WI38 (cell line): ENCODE measurements around the gene SMKR1.

Experiments
- H3K4me3 ChIP-seq: 2 replicates; pipeline ENCODE4 v1.5.1; 2011; ENCODE audit warnings: low read depth, mild to moderate bottlenecking, control low read depth, low read length
- TF ChIP-seq, protein P1 (sequence below): IDR thresholded peaks from 2 replicates; pipeline ENCODE4 v1.5.1; 2012; ENCODE audit warnings: low read depth, mild to moderate bottlenecking, control low read depth, low read length

SMKR1 gene

DNA sequence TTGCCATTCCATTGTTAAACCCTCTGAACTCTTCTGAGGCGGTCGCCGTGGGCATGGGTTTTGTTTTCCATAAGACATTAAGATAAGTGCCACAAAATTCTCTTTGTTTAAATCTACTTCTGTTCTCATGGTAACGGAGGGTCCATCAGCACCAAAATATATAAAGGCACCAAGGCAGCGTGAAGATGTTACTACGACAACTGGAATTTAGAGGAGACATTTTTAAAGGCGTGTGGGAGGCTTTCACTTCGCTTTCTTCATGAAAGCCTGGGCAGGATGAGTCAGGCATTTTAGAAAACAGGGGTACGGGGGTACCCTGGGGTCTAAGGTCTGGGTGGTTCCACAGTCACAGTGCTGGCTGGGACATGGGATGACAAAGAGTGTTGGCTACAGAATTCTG lies 34.0 kb downstream of the SMKR1 start:
- TF ChIP-seq, protein P1, sequence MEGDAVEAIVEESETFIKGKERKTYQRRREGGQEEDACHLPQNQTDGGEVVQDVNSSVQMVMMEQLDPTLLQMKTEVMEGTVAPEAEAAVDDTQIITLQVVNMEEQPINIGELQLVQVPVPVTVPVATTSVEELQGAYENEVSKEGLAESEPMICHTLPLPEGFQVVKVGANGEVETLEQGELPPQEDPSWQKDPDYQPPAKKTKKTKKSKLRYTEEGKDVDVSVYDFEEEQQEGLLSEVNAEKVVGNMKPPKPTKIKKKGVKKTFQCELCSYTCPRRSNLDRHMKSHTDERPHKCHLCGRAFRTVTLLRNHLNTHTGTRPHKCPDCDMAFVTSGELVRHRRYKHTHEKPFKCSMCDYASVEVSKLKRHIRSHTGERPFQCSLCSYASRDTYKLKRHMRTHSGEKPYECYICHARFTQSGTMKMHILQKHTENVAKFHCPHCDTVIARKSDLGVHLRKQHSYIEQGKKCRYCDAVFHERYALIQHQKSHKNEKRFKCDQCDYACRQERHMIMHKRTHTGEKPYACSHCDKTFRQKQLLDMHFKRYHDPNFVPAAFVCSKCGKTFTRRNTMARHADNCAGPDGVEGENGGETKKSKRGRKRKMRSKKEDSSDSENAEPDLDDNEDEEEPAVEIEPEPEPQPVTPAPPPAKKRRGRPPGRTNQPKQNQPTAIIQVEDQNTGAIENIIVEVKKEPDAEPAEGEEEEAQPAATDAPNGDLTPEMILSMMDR = no peak
- no peak overlapping the region for H3K4me3 ChIP-seq

- H3K4me3 ChIP-seq = no peak overlapping the region
- TF ChIP-seq, protein P1 = no peak
Measured at GRCh38 chr7:129538790-129539189, 36.5 kb downstream of the SMKR1 start.

DNA sequence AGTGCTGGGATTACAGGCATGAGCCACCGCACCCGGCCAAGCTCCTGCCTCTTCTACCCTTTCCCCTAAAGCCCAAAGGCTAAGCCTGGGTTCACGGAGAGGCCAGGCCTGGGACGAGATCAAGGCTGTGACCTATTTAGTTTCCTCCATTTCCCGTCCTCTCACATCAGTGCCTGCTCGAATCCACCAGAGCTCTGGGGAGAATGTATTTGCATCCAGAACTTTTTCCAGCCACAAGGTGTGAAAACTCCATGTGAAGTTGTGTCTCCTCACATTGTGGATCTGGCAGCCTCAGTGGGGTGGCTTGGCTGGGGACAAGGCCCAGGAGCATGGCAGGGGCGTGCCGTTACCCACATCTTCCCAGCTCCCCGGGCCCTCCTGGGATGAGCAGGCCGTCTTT lies 38.0 kb downstream of the SMKR1 start:
- H3K4me3 ChIP-seq = no peak overlapping the region
- TF ChIP-seq, protein P1 = no peak

DNA sequence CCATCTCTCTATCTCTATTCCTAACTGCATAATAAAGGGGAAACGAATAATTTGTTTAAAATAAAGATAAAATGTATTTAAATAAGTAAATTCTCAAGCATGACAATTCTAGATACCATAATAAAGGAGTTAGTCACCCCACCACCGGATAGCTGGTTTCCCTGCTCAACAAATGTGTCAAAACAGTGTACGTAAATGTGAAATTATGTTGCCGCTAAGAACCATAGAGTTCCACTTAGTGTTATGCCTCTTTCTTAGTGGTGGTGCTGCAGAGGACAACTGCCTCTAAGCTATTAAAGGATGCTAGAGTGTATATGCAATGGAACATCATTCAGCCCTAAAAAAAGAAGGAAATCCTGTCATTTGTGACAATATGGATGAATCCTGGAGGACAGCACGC lies 42.4 kb downstream of the SMKR1 start:
- TF ChIP-seq, protein P1 = no peak
- H3K4me3 ChIP-seq = no peak overlapping the region

- TF ChIP-seq, protein P1 = no peak
- H3K4me3 ChIP-seq = no peak overlapping the region
Measured at GRCh38 chr7:129550693-129551360, 48.5 kb downstream of the SMKR1 start.

GRCh38 chr7:129553899-129554461 lies 51.6 kb downstream of the SMKR1 start:
- TF ChIP-seq, protein P1 = no peak
- peak overlapping the region; percentile 31; the same call in 1 of the 2 replicates for H3K4me3 ChIP-seq

DNA sequence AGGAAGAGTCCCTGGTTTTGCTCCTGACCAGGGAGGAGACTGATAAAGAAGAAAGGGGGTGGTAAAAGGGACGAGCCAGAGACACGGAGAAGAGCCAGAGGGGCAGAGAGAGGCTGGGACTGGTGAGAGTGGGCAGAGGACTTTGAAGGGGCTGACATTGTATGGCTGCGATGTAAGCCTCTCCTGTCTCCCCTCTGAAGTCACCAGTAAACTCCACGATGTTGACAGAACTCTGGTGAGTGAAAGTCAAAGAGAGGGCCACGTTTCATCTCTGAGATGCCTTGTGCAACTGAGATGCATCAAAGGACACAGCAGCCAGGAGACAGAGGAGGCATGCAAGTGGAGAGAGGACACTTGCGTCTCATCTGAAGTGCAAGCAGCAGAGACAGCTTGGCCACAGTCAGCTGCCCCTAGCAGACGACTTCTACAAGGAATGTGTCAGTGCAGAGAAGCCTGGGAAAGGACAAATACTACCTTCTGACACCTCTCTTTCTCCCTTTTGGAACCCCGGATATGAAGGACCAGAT lies 54.3 kb downstream of the SMKR1 start:
- TF ChIP-seq, protein P1 = no peak
- H3K4me3 ChIP-seq = no peak overlapping the region
